Measurements from ENCODE around the gene NXPE1. TPM values are rescaled to one million over a fixed set of nuclear protein-coding genes. Genes with fewer than 3 reads are reported as not detected.

Gene NXPE1
- total and polyA plus RNA-seq, 2 donors (not counting 1 experiment from before 2014, with no cell fraction given), result not detected

GRCh38 chr11:114556135-114556534 is 3.5 kb downstream of the NXPE1 start:
- DNase-seq (no peak), ATAC-seq (ENCODE audit: low read depth) (no peak)
- CTCF ChIA-PET, result no interaction called here
- H3K9me3 ChIP-seq (ENCODE audit: control extremely low read depth in 1 of 3, control insufficient read depth in 2 of 3, insufficient read depth in 1 of 3, low read length in 2 of 3), result no peaks in the 10 kb centered on the region
- no peak overlapping the region for H3K9ac ChIP-seq (ENCODE audit: low read length)
- no peaks in the 10 kb centered on the region for H3K4me1 Mint-ChIP-seq
- H2AFZ ChIP-seq (ENCODE audit: insufficient read depth, low read depth, low read length, poor library complexity, severe bottlenecking), result no peak overlapping the region
- no peaks in the 10 kb centered on the region for H4K20me1 ChIP-seq (ENCODE audit: control insufficient read depth, insufficient read depth, low read length, poor library complexity, severe bottlenecking)
- H3K4me3 ChIP-seq (ENCODE audit: control extremely low read depth in 1 of 5, extremely low read depth in 1 of 5, insufficient read depth in 1 of 5, low read depth in 2 of 5, low read length in 4 of 5), result no peak overlapping the region
- WGBS (ENCODE audit: insufficient coverage), result no CpG with 5 or more reads among the region's 1 CpG
- TF ChIP-seq CTCF (IDR thresholded peaks at IDR 0.05) (no peak), EZH2 (IDR thresholded peaks at IDR 0.05; ENCODE audit: borderline replicate concordance, insufficient read depth, low read depth, low read length, poor library complexity, severe bottlenecking) (no peak)
- no peaks in the 10 kb centered on the region for H3K4me1 ChIP-seq (ENCODE audit: control insufficient read depth in 2 of 2, insufficient read depth in 2 of 2, low read length in 2 of 2)
- no peaks in the 10 kb centered on the region for H3K9me3 Mint-ChIP-seq (ENCODE audit: insufficient read depth)
- H3K79me2 ChIP-seq (ENCODE audit: control insufficient read depth, insufficient read depth, low read length), result no peaks in the 10 kb centered on the region
- H3K4me2 ChIP-seq (replicated peaks; ENCODE audit: low read depth, low read length, poor library complexity, severe bottlenecking), result no peak overlapping the region
- H3K27me3 ChIP-seq (replicated peaks in 1 of 4; ENCODE audit: control extremely low read depth in 1 of 4, control insufficient read depth in 3 of 4, insufficient read depth in 4 of 4, low read length in 3 of 4), result no peaks in the 10 kb centered on the region
- no peak overlapping the region for H3K27ac ChIP-seq (ENCODE audit: low read length in 2 of 2)
- peaks cover 9% of the 10 kb centered on the region for H3K27me3 Mint-ChIP-seq
- POLR2A ChIA-PET, result no interaction called here
- H3K27ac Mint-ChIP-seq, result no peak overlapping the region
- H3K36me3 ChIP-seq (replicated peaks in 1 of 2; ENCODE audit: control extremely low read depth in 1 of 2, control insufficient read depth in 1 of 2, extremely low read depth in 1 of 2, insufficient read depth in 2 of 2, low read length in 1 of 2), result no peaks in the 10 kb centered on the region
- H3K4me3 Mint-ChIP-seq, result no peak overlapping the region
- intact Hi-C loops (cut with micrococcal nuclease), result no loop called here

GRCh38 chr11:114553642-114554041 is 6.0 kb downstream of the NXPE1 start:
- Histone ChIP-seq H2AFZ (ENCODE audit: insufficient read depth, low read depth, low read length, poor library complexity, severe bottlenecking) (no peak overlapping the region), H3K4me1 (ENCODE audit: control insufficient read depth in 2 of 2, insufficient read depth in 2 of 2, low read length in 2 of 2) (no peaks in the 10 kb centered on the region), H3K79me2 (ENCODE audit: control insufficient read depth, insufficient read depth, low read length) (no peaks in the 10 kb centered on the region), H3K4me2 (replicated peaks; ENCODE audit: low read depth, low read length, poor library complexity, severe bottlenecking) (no peak overlapping the region), H3K27ac (ENCODE audit: low read length in 2 of 2) (no peak overlapping the region), H3K4me3 (ENCODE audit: control extremely low read depth in 1 of 5, extremely low read depth in 1 of 5, insufficient read depth in 1 of 5, low read depth in 2 of 5, low read length in 4 of 5) (no peak overlapping the region), H3K36me3 (replicated peaks in 1 of 2; ENCODE audit: control extremely low read depth in 1 of 2, control insufficient read depth in 1 of 2, extremely low read depth in 1 of 2, insufficient read depth in 2 of 2, low read length in 1 of 2) (no peaks in the 10 kb centered on the region), H3K9me3 (ENCODE audit: control extremely low read depth in 1 of 3, control insufficient read depth in 2 of 3, insufficient read depth in 1 of 3, low read length in 2 of 3) (no peaks in the 10 kb centered on the region), H4K20me1 (ENCODE audit: control insufficient read depth, insufficient read depth, low read length, poor library complexity, severe bottlenecking) (no peaks in the 10 kb centered on the region), H3K27me3 (replicated peaks in 1 of 4; ENCODE audit: control extremely low read depth in 1 of 4, control insufficient read depth in 3 of 4, insufficient read depth in 4 of 4, low read length in 3 of 4) (no peaks in the 10 kb centered on the region), H3K9ac (ENCODE audit: low read length) (no peak overlapping the region)
- ChIA-PET POLR2A (no interaction called here), CTCF (no interaction called here)
- TF ChIP-seq EZH2 (IDR thresholded peaks at IDR 0.05; ENCODE audit: borderline replicate concordance, insufficient read depth, low read depth, low read length, poor library complexity, severe bottlenecking) (no peak), CTCF (IDR thresholded peaks at IDR 0.05) (no peak)
- no peaks in the 10 kb centered on the region for H3K4me1 Mint-ChIP-seq
- ATAC-seq (ENCODE audit: low read depth) (no peak), DNase-seq (no peak)
- no peak overlapping the region for H3K4me3 Mint-ChIP-seq
- H3K27me3 Mint-ChIP-seq, result no peaks in the 10 kb centered on the region
- no peak overlapping the region for H3K27ac Mint-ChIP-seq
- intact Hi-C loops (cut with micrococcal nuclease), result no loop called here
- WGBS (ENCODE audit: insufficient coverage), result 100% methylated on average over 1 of the region's 2 CpGs
- no peaks in the 10 kb centered on the region for H3K9me3 Mint-ChIP-seq (ENCODE audit: insufficient read depth)

All from B cell (primary cell).